ENCODE measurements around the gene TTC34.

The TTC34 gene

GRCh38 chr1:2591581-2592261, 209.8 kb downstream of the TTC34 start:
- DNase-seq (ENCODE audit: low read depth in 2 of 2), result no peak

DNA sequence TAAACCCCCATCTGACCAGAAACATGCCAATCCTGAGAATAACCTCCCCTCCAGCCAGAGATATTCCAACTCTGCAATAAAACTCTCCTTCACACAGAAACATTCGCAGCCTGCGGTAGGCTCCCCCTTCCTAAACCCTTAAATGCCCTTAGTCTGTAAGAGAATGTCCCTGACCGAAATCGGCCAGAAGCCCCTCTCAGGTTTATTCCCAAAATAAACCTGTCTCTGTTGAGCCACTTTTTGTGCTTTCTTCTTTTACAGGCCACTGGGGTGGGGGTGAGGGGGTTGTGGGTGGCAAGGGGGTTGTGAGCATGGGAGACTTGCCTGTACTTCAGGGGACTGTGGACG, 210.3 kb downstream of the TTC34 start:
- no peak for DNase-seq (ENCODE audit: low read depth in 2 of 2)

DNA sequence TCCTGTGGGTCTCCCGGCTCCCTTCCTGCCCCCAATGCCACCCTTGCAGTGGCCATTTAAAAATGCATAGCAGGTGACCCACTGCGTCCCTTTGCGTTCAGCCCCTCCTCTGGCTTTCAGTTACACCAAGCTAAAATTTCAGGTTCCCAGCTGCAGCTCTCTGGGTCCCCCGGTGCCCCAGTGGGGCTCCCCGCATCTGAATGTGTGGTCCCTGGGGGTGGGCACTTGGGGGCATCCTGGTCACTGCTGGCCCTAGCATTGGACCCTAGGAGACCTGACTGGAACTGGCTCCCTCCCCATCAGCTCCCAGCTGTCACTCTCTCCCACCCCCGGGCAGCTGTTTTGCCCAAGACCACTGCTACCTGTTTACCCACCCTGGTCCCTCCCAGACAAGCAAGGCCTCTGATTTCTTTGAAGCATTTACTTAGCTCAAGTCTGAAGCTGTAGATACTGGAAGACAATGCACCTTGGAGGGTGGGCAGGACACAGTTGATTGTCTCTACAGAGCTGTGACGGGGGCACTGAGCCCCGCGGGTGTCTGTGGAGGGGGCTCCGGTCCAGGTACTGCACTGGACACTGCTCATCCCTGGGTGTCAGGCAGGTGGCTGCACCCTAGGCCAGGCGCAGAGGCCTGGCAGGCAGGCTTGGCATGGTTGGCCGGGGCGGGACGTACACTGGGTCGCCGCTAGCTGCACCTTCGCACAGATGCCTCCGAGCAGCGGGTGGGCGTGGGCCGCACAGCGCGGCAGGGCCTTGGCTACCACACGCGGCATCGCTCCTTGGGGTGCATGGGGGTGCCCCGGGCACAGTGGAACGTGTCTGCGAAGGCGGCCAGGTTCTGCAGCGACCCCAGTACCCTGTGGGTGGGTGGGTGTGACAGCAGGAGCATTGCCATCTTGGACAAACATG, 211.0 kb downstream of the TTC34 start:
- no peak for DNase-seq (ENCODE audit: low read depth in 2 of 2)

DNA sequence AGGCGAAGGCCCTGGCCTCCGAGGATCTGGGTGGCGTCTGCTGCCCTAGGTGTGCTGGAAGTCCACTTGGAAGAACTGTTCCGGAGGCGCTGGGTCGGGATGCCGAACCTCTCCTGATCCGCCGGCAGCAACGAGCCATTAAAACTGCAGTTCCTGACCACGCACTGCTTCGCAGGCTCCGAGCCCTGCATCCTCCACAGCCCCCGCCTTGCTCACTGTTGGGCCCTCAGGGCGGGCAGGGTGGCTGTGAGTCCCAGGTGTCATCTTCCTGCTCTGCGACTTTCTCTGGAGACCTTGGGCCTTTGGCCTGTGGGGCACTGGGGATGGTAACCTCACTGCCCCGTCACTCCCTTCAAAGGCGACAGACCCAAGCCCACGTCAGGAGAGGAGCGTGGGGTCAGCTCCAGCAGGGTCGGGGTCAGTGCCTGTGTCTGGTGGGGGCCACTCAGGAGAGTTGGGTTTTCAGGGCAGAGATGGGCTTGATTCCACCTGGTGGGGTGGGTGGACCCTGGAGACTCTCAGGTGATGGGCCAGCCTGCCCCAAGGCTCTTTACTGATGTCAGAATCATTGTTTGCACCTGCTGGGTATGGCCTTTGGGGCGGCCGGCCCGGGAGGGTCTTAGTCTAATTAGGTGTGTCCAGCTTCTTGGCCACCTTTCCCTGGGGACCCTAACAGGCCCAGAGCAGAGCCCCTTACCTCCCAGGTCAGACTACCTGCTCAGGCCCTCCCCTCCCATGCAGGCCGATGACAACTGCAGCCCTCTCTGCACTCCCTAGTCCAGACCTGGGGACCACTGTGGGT, 211.9 kb downstream of the TTC34 start:
- no peak for DNase-seq (ENCODE audit: low read depth in 2 of 2)

- DNase-seq (ENCODE audit: low read depth in 2 of 2), result no peak
Measured at GRCh38 chr1:2588661-2589430, 212.6 kb downstream of the TTC34 start.

DNA sequence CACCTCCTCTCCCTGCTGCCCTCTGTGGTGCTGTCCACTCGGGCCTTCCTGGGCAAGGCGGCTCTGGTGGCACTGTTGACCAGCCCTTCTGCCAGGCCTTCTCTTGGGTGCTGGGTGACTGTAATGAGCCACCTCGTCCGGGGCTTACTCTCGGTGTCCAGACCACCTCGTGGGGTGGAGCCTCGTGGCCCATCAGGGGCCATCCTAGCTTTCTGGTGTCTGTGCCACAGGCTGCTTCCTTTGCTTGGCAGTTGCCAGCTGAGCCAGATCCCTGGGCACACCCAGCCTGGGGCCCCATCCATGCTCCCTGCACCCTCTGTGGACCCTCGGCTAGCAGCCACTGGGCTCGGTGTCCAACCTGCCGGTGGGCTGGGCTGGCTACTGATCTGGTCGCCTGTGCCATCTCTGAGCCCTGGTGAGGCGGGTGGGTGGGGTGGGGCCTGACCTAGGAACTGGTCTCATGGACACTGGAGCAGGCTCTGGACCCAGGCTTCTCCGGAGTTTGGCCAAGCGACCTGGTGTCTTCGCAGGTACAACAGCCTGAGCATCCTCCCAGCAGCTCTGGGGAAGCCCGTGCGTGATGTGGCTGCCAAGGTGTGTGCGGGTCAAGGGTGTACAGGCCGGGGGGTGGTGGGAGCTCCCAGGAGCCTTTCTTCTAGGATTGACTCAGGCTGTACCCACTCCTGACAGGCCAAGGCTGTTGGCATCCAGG, 213.5 kb downstream of the TTC34 start:
- no peak for DNase-seq (ENCODE audit: low read depth in 2 of 2)

DNA sequence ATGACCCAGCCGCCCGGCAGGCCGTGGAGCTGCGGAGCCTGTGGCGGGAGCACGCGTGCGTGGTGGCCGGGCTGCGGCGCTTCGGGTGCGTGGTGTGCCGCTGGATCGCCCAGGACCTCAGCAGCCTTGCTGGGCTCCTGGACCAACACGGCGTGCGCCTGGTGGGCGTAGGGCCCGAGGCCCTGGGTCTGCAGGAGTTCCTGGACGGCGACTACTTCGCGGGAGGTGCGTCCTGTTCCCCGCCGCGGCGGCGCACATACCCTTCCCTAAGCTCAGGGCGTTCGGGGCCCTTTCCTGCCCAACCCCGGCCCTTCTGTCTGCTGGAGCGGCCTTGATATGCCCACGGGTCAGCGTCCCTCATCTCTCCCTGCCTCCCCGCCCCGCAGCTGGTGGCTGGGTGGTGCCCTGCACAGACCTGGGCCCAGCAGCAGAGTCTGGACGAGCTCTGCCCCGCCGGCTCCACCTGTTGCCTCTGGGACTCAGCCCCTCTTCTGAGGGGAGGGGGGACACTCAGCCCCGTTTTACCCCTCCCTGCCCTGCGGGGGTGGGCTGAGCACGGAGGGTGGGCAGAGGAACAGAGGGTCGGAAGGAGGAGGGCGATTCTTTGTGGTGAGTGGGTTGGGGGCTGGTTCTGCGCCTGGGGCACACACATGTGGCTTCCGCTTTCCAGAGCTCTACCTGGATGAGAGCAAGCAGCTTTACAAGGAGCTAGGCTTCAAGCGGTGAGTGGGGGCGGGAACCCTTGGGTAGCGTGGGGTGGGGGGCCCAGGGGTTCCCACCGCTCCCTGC, 214.2 kb downstream of the TTC34 start:
- no peak for DNase-seq (ENCODE audit: low read depth in 2 of 2)

DNA sequence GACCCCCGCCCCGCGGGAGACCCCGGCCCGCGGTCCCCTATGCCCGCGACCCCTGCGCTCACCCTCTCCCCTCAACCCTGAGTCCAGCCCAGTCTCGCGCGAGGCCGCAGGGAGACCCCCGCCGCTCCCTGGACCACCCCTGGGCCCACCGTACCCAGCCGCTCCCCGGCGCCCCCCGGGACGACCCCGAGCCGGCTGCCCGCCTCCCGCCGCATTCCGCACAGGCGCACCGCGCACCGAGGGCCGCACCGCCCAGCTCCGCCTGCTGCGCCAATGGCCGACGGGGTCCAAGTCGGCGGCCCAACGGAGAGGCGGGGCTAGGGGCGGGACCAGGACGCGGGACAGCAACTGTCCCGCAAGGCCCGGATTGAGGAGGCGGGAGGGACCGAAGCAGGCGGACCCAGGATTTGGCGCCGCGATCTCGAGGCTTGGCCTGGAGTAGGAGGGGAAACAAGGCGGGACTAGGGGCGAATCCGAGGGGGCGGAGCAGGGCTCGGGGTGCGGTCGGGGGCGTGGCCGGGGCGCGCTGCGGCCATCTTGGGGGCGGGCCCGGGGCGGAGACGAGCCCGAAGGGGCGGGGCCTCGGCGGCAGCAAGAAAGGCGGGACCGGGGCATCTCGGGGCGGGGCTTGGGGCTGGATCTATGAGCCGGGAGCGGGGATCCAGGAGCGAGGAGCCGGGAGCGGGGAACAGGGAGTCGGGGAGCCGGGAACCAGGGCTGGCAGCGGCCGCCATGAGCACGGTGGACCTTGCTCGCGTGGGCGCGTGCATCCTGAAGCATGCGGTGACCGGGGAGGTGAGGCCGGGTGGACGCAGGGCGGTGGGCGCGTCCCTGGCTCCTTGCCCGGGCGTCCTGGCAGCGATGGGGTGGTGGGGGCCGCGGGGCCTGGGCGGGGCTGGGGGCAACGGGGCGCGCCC, 215.1 kb downstream of the TTC34 start, which contains the start of gene PRXL2B:
PRXL2B (plus strand) TSS at position 624 of the 917 bp plus-strand sequence; CDS start at position 733, 109 bp downstream.
- peak; percentile 94 to 96 for DNase-seq (ENCODE audit: low read depth in 2 of 2)

Data from stimulated activated CD8-positive, alpha-beta memory T cell treated with anti-CD3 and anti-CD28 coated beads, Interleukin-2, amount 100 ng/mL, for 1 hour (primary cell).